ENCODE results near the gene NUAK1.

DNA sequence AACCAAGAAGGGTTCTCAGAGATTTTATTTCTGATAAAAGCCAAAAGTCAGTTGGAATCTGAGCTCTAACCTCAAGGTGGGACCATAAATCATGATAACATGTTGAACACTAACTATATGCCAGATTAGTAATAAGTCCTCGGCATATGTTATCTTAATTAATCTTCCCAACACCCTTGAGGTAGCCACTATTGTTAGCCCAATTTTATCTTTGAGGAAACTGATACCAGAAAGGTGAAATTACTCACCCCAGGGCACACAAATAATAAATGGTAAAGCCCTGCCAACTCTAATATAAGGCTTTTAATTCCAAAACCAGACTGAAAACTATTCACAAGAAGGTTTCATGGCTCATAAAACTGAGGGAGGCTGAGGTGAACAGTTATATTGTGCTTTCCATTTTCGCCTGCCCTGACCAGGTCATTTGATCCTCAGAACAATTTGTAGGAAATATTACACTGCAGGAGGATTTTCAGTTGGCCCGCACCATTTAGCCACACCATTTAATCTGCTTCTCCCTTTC lies 16.1 kb upstream of the NUAK1 start:
- TF ChIP-seq, protein P1, sequence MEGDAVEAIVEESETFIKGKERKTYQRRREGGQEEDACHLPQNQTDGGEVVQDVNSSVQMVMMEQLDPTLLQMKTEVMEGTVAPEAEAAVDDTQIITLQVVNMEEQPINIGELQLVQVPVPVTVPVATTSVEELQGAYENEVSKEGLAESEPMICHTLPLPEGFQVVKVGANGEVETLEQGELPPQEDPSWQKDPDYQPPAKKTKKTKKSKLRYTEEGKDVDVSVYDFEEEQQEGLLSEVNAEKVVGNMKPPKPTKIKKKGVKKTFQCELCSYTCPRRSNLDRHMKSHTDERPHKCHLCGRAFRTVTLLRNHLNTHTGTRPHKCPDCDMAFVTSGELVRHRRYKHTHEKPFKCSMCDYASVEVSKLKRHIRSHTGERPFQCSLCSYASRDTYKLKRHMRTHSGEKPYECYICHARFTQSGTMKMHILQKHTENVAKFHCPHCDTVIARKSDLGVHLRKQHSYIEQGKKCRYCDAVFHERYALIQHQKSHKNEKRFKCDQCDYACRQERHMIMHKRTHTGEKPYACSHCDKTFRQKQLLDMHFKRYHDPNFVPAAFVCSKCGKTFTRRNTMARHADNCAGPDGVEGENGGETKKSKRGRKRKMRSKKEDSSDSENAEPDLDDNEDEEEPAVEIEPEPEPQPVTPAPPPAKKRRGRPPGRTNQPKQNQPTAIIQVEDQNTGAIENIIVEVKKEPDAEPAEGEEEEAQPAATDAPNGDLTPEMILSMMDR (IDR thresholded peaks at IDR 0.05; ENCODE audit: low read depth, low read length): no peak
- TF ChIP-seq EZH2phosphoT487 (IDR thresholded peaks at IDR 0.05; ENCODE audit: low read depth): no peak

Measured in OCI-LY3 (cell line).